Measurements from ENCODE around the gene TMEM87B.
"Not testable (repeated sequence)": the region's sequence is repeated elsewhere in the genome, so short reads cannot be mapped to it uniquely, and the experiment has no call there.

The TMEM87B gene

GRCh38 chr2:112074506-112074905 is 19.4 kb downstream of the TMEM87B start:
- DNase-seq: no peak

GRCh38 chr2:112075490-112076260 is 20.6 kb downstream of the TMEM87B start:
- DNase-seq: no peak

- DNase-seq: no peak
Observed at GRCh38 chr2:112077814-112078213, 22.7 kb downstream of the TMEM87B start.

- DNase-seq: no peak
Observed at GRCh38 chr2:112081262-112081661, 26.2 kb downstream of the TMEM87B start.

GRCh38 chr2:112084689-112085374 is 29.8 kb downstream of the TMEM87B start:
- DNase-seq: no peak

- no peak for DNase-seq
Observed at GRCh38 chr2:112085375-112085730, 30.3 kb downstream of the TMEM87B start.

- DNase-seq: no peak
Observed at GRCh38 chr2:112085916-112086669, 31.0 kb downstream of the TMEM87B start.

- no peak for DNase-seq
Observed at GRCh38 chr2:112087346-112088020, 32.4 kb downstream of the TMEM87B start.

GRCh38 chr2:112089375-112089774 is 34.3 kb downstream of the TMEM87B start:
- DNase-seq: no peak

GRCh38 chr2:112092286-112093041 is 37.4 kb downstream of the TMEM87B start:
- no peak for DNase-seq

- DNase-seq: no peak
Observed at GRCh38 chr2:112093216-112093615, 38.1 kb downstream of the TMEM87B start.

GRCh38 chr2:112095681-112096080 is 40.6 kb downstream of the TMEM87B start:
- DNase-seq: no peak

- DNase-seq: no peak
Observed at GRCh38 chr2:112096098-112096497, 41.0 kb downstream of the TMEM87B start.

GRCh38 chr2:112108178-112108832 is 53.2 kb downstream of the TMEM87B start:
- no peak for DNase-seq

GRCh38 chr2:112109278-112109677 is 54.2 kb downstream of the TMEM87B start:
- no peak for DNase-seq

GRCh38 chr2:112110966-112111365 is 55.9 kb downstream of the TMEM87B start:
- DNase-seq: no peak

GRCh38 chr2:112113354-112113753 is 58.3 kb downstream of the TMEM87B start:
- not testable (repeated sequence) for DNase-seq

- no peak for DNase-seq
Observed at GRCh38 chr2:112118148-112118547, 63.1 kb downstream of the TMEM87B start.

GRCh38 chr2:112121682-112122254 is 66.7 kb downstream of the TMEM87B start:
- peak; percentile 50 for DNase-seq

GRCh38 chr2:112129060-112129459 is 74.0 kb downstream of the TMEM87B start:
- DNase-seq: no peak

GRCh38 chr2:112133344-112133743 is 78.3 kb downstream of the TMEM87B start:
- DNase-seq: no peak
